Activated CD4-positive, alpha-beta T cell treated with anti-CD3 and anti-CD28 coated beads for 36 hours (primary cell): Measurements from ENCODE around the gene ANKRD18A. TPM values are rescaled to one million over a fixed set of nuclear protein-coding genes. Genes with fewer than 3 reads are reported as not detected.
"Not testable (repeated sequence)": the region's sequence is repeated elsewhere in the genome, so short reads cannot be mapped to it uniquely, and the experiment has no call there.

Experiments used
- ATAC-seq: fragments of 200-7000 bp; cut with Tn5 transposase; one replicate; pipeline ENCODE4 v1.10.0; 2021; ENCODE audit warnings: mild to moderate bottlenecking, moderate library complexity
- CTCF ChIA-PET: fragments of 350-600 bp; sonication (Branson Sonifier 250); formaldehyde crosslinking; loops from one replicate; lab custom pipeline; 2021; ENCODE audit warnings: antibody characterized with exemption; lab: Charles Lee
- POLR2A ChIA-PET: fragments of 350-600 bp; sonication (Branson Sonifier 250); formaldehyde crosslinking; loops from one replicate; lab custom pipeline; 2021; ENCODE audit warnings: antibody characterized with exemption, inconsistent platforms; lab: Charles Lee
- DNase-seq: peaks from one replicate; pipeline ENCODE4 v3.0.0-alpha.2; 2020
- H3K27ac Mint-ChIP-seq: one replicate; pipeline ENCODE4 v1.8.0; 2021; ENCODE audit warnings: mixed read lengths
- H3K27me3 Mint-ChIP-seq: one replicate; pipeline ENCODE4 v1.8.0; 2021; ENCODE audit warnings: mixed read lengths
- H3K36me3 Mint-ChIP-seq: one replicate; pipeline ENCODE4 v1.8.0; 2021; ENCODE audit warnings: low read depth, mixed read lengths
- H3K4me1 Mint-ChIP-seq: one replicate; pipeline ENCODE4 v1.8.0; 2021; ENCODE audit warnings: mixed read lengths
- H3K4me3 Mint-ChIP-seq: one replicate; pipeline ENCODE4 v1.8.0; 2021; ENCODE audit warnings: mild to moderate bottlenecking, moderate library complexity, mixed read lengths
- H3K9me3 Mint-ChIP-seq: one replicate; pipeline ENCODE4 v1.8.0; 2021; ENCODE audit warnings: low read depth, mixed read lengths
- intact Hi-C, 2 experiments: fragments of 100-400 bp; cut with DNase I in 1 of 2; cut with micrococcal nuclease in 1 of 2; formaldehyde crosslinking; loops; one replicate each; pipeline versions ENCODE4 v1.14.2 to v1.15.1; 2022 to 2024; cut with DNase I, micrococcal nuclease
- total RNA-seq, 2 experiments: library from RNA; stranded (reverse); gene quantifications; one replicate each; pipeline ENCODE4 v1.2.3, GENCODE V29; 2021

Gene ANKRD18A
- total RNA-seq, 2 experiments from 2014 or later, result 6.4 to 7.5 TPM

DNA sequence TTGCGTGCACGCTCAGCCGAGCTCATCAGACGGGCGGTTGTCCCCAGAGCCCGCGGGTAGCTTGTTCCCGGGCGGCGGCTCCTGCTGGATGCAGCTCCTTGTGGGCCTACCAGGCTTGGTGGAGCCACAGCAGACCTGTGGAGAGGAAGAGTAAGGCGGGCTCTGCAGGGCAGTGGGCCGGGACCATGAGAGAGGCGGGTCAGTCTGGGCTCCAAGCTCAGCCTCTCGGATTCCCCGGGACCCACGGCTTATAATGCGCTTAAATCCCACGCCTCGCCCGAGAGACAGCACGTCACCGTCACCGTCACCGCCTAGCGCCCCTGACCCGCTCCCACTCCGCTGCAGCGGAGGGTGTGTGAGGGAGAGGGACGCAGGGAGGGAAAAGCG, 1.9 kb upstream of the ANKRD18A start:
- DNase-seq (peak; percentile 30), ATAC-seq (no peak)
- peaks cover 32% of the 10 kb centered on the region for H3K27me3 Mint-ChIP-seq
- peaks cover 3% of the 10 kb centered on the region for H3K9me3 Mint-ChIP-seq
- H3K27ac Mint-ChIP-seq, result no peak overlapping the region
- ChIA-PET POLR2A (no interaction called here), CTCF (interaction anchor here (1.0 kb wide), 1 partner anchor 20 kb away, joined by 4 read pairs; no protein-coding TSS in a partner anchor)
- H3K4me3 Mint-ChIP-seq, result peak overlapping the region; percentile 72
- peaks cover 5% of the 10 kb centered on the region for H3K36me3 Mint-ChIP-seq
- intact Hi-C loops, result loop anchor here in 1 of 2 experiments (5.0 kb wide), 1 partner anchor 60 kb away; no protein-coding TSS in a partner anchor
- H3K4me1 Mint-ChIP-seq, result peaks cover 12% of the 10 kb centered on the region

DNA sequence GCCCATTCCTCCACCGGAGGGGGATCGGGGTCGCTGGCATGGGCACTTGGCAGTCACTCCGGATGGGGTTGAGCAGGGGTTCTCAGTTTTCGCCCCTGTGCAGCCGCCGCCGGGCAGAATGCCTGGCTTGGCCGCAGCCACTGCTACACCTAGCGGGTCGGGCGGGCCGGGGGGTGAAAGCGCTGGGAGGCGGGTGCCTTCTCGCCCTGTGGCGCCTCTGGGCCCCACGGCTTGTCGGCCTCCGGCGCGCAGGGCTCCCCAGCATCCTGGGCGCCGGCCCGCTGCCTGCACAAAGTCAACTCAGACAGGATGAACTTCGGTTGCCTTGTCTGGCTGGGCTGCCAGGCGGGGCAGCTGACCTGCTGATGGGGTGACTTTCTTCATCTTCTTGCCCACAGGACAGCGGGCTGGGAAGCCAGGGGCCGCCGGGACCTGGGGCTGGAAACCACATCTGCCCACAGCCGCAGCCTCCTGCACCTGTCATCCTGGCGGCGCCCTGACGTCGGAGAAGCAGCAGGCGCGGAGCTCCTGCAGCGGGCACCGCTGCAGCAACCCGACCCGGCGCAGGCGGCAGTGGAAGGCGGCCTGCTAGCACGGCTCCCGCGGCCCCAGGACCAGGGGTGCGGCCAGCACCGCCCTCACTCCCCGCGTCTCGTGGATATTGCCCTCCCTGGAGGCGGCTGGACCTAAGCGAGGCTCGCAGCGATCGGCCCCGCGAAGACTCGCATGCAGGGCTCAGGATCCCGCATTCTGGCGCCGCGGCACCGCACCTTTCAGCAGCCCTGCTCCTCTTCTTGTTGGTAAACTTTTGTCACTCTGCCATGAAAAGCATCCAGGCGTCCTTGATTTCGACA, 1.3 kb upstream of the ANKRD18A start:
- H3K4me1 Mint-ChIP-seq, result peaks cover 12% of the 10 kb centered on the region
- intact Hi-C loops, result loop anchor here in 1 of 2 experiments (2.0 to 5.0 kb wide), 2 partner anchors 61 to 553 kb away; partner anchors contain the start of gene SHB
- H3K27ac Mint-ChIP-seq, result no peak overlapping the region
- ATAC-seq, result peak; percentile 23
- peaks cover 3% of the 10 kb centered on the region for H3K9me3 Mint-ChIP-seq
- peak; percentile 78 for DNase-seq
- H3K4me3 Mint-ChIP-seq, result peak overlapping the region; percentile 76
- peaks cover 29% of the 10 kb centered on the region for H3K27me3 Mint-ChIP-seq
- CTCF ChIA-PET, result interaction anchor here (0.6 to 1.0 kb wide), 2 partner anchors 21 to 628 kb away, joined by 3 to 4 read pairs; no protein-coding TSS in a partner anchor
- POLR2A ChIA-PET, result no interaction called here
- peaks cover 4% of the 10 kb centered on the region for H3K36me3 Mint-ChIP-seq

DNA sequence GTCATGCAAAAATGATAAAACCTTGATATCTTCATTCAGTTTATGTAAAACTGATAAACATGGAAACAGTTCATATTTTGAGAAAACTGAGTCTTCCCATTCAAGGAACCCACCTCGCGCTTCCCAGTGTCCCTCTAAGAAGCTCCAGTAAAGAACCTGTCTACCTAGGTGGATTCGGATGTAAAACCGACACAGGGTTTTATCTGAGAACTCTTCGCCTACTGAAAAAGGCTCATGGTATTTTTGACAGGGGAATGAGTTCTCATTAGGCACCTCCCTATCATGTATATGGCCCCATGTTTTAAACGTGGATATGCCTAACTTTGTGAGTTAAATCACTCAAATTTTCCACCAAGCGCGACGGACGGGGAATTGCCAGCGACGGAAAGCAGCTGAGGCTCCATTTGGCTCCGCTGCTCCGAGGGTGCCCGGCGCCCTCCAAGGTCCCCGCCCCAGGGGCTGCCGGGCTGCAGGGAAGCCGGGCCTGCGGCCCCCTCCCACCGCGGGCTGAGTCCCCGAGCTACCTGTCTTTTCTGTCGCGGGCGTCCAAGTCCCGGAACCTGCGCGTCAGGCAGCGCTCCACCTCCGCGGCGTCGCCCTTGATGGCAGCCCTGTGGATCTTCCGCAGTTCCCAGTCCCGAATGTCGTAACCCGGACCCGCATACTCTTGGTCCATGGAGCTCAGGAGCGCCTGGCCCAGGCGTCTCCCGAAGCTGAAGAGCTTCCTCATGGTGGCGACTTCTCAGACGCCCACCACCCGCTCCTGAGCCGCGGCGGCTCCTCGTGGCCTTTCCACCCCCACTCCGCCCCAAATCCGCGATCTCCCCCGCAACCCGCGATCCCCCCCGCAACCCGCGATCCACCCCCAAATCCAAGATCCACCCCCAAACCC, 594 bp downstream of the ANKRD18A start:
- H3K27ac Mint-ChIP-seq, result peak overlapping the region; percentile 83
- no peak for ATAC-seq
- peak; percentile 59 for DNase-seq
- no peaks in the 10 kb centered on the region for H3K9me3 Mint-ChIP-seq
- ChIA-PET POLR2A (no interaction called here), CTCF (no interaction called here)
- peaks cover 10% of the 10 kb centered on the region for H3K4me1 Mint-ChIP-seq
- H3K4me3 Mint-ChIP-seq, result peak overlapping the region; percentile 76
- intact Hi-C loops, result loop anchor here in 1 of 2 experiments (2.0 to 5.0 kb wide), 2 partner anchors 62 to 551 kb away; partner anchors contain the start of gene SHB
- peaks cover 24% of the 10 kb centered on the region for H3K27me3 Mint-ChIP-seq
- H3K36me3 Mint-ChIP-seq, result peaks cover 2% of the 10 kb centered on the region

- not testable (repeated sequence) for H3K27me3 Mint-ChIP-seq
These were observed 22.2 kb downstream of the ANKRD18A start for GRCh38 chr9:38598029-38598745.

DNA sequence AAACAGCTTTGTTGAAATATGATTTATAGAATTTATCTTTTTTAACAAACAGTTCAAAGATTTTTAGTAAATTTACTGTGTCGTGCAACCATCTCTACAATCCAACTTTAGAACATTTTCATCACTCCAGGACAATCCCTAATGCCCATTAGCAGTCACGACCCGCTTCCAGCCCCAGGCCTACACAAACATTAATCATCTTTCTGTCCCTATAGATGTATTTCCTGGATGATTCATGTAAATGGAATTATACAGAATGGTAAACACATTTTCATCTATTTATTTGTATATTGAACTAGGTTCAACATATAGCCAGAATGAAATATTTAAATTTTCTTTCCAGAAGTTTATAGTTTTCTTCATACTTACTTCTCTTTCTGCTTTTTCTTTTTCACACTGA, 25.3 kb downstream of the ANKRD18A start:
- intact Hi-C loops, ATAC-seq, CTCF ChIA-PET, H3K9me3 Mint-ChIP-seq, H3K4me1 Mint-ChIP-seq, H3K4me3 Mint-ChIP-seq, POLR2A ChIA-PET, H3K27ac Mint-ChIP-seq, H3K27me3 Mint-ChIP-seq, DNase-seq, H3K36me3 Mint-ChIP-seq: not testable (repeated sequence)

More at GRCh38 chr9:38598029-38598745, 22.2 kb downstream of the ANKRD18A start:
- H3K36me3 Mint-ChIP-seq, H3K27ac Mint-ChIP-seq, H3K4me1 Mint-ChIP-seq, intact Hi-C loops, H3K4me3 Mint-ChIP-seq, H3K9me3 Mint-ChIP-seq, ATAC-seq, POLR2A ChIA-PET, DNase-seq, CTCF ChIA-PET: not testable (repeated sequence)

GRCh38 chr9:38591346-38592063, 28.9 kb downstream of the ANKRD18A start:
- H3K27ac Mint-ChIP-seq, CTCF ChIA-PET, DNase-seq, H3K4me1 Mint-ChIP-seq, H3K4me3 Mint-ChIP-seq, H3K27me3 Mint-ChIP-seq, H3K9me3 Mint-ChIP-seq, H3K36me3 Mint-ChIP-seq, POLR2A ChIA-PET, intact Hi-C loops: not testable (repeated sequence)
- ATAC-seq, result peak; percentile 61

GRCh38 chr9:38583765-38584164, 36.6 kb downstream of the ANKRD18A start:
- not testable (repeated sequence) for H3K27me3 Mint-ChIP-seq, H3K4me1 Mint-ChIP-seq, H3K9me3 Mint-ChIP-seq

DNA sequence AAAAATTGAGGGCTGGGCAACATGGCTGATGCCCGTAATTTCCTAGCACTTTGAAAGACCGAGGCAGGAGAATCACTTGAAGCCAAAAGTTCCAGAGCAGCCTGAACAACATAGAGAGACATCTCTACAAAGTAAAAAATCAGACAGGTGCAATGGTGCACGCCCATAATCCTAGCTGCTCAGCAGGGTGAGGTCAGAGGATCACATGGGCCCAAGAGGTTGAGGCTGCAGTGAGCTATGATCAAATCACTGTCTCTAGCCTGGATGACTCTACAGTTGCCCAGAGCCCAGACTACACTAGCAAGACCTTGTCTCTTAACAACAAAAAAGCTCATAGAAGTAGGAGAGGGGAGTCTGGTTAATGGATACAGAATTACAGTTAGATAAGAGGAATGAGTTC, 40.3 kb downstream of the ANKRD18A start:
- H3K36me3 Mint-ChIP-seq, POLR2A ChIA-PET, H3K4me1 Mint-ChIP-seq, H3K4me3 Mint-ChIP-seq, DNase-seq, H3K9me3 Mint-ChIP-seq, CTCF ChIA-PET, H3K27ac Mint-ChIP-seq, intact Hi-C loops, H3K27me3 Mint-ChIP-seq, ATAC-seq: not testable (repeated sequence)

More at GRCh38 chr9:38583765-38584164, 36.6 kb downstream of the ANKRD18A start:
- CTCF ChIA-PET, intact Hi-C loops, POLR2A ChIA-PET, H3K4me3 Mint-ChIP-seq, H3K27ac Mint-ChIP-seq, H3K36me3 Mint-ChIP-seq, DNase-seq, ATAC-seq: not testable (repeated sequence)

- H3K27ac Mint-ChIP-seq, H3K4me3 Mint-ChIP-seq, POLR2A ChIA-PET, H3K9me3 Mint-ChIP-seq, H3K27me3 Mint-ChIP-seq, intact Hi-C loops, H3K4me1 Mint-ChIP-seq, CTCF ChIA-PET, DNase-seq, H3K36me3 Mint-ChIP-seq, ATAC-seq: not testable (repeated sequence)
These were observed 44.2 kb downstream of the ANKRD18A start for GRCh38 chr9:38576181-38576580.

DNA sequence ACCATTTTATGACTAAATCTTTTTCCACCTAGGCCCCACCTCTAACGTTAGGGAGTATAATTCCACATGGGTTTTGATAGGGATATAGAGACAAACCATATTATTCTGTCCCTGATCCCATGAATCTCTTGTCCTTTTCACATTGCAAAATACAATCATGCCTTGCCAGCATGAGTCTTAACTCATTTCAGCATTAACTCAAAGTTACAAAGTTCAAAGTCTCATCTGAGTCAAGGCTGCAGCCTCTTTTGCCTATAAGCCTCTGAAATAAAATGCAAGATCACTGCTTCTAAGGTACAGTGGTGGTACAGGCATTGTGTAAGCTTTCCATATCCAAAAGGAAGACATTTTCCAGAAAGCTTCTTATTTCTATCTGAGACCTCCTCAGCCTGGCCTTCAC, 54.3 kb downstream of the ANKRD18A start:
- H3K9me3 Mint-ChIP-seq, POLR2A ChIA-PET, DNase-seq: not testable (repeated sequence)

More for the DNA sequence above, 54.3 kb downstream of the ANKRD18A start:
- intact Hi-C loops, H3K27me3 Mint-ChIP-seq, ATAC-seq, CTCF ChIA-PET, H3K4me3 Mint-ChIP-seq, H3K4me1 Mint-ChIP-seq, H3K27ac Mint-ChIP-seq, H3K36me3 Mint-ChIP-seq: not testable (repeated sequence)
